ENCODE data around the gene CDH8. TPM values are rescaled to one million over a fixed set of nuclear protein-coding genes. Genes with fewer than 3 reads are reported as not detected.

CDH8 gene
- total and polyA plus RNA-seq, 2 donors (not counting 1 experiment from before 2014, with no cell fraction given), result not detected

DNA sequence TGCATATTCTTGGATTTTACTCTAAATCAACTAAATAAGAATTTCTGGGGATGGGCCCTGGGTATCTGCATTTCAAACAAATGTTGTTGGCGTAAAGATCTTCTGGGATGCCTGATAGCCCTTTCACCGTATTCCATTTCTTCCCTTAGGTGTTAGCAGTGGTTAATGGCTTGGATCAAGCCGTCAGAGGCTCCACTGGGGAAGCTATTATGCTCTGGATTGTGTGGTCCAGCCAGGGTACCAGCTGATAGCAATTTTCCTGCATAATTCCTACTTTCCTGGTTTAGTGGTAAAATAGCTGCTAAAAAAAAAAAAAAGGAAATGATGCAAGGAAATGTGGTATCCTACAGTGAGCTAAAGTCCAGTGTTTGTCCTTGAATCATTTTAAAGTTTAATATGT is 365.1 kb downstream of the CDH8 start:
- H3K4me1 Mint-ChIP-seq, result no peaks in the 10 kb centered on the region
- peaks cover 2% of the 10 kb centered on the region for H3K9me3 Mint-ChIP-seq (ENCODE audit: insufficient read depth)
- H3K27me3 ChIP-seq (replicated peaks in 1 of 4; ENCODE audit: control extremely low read depth in 1 of 4, control insufficient read depth in 3 of 4, insufficient read depth in 4 of 4, low read length in 3 of 4), result no peaks in the 10 kb centered on the region
- intact Hi-C loops (cut with micrococcal nuclease), result no loop called here
- H3K9me3 ChIP-seq (ENCODE audit: control extremely low read depth in 1 of 3, control insufficient read depth in 2 of 3, insufficient read depth in 1 of 3, low read length in 2 of 3), result no peaks in the 10 kb centered on the region
- ChIA-PET POLR2A (no interaction called here), CTCF (no interaction called here)
- no peak for DNase-seq
- TF ChIP-seq, protein P1, sequence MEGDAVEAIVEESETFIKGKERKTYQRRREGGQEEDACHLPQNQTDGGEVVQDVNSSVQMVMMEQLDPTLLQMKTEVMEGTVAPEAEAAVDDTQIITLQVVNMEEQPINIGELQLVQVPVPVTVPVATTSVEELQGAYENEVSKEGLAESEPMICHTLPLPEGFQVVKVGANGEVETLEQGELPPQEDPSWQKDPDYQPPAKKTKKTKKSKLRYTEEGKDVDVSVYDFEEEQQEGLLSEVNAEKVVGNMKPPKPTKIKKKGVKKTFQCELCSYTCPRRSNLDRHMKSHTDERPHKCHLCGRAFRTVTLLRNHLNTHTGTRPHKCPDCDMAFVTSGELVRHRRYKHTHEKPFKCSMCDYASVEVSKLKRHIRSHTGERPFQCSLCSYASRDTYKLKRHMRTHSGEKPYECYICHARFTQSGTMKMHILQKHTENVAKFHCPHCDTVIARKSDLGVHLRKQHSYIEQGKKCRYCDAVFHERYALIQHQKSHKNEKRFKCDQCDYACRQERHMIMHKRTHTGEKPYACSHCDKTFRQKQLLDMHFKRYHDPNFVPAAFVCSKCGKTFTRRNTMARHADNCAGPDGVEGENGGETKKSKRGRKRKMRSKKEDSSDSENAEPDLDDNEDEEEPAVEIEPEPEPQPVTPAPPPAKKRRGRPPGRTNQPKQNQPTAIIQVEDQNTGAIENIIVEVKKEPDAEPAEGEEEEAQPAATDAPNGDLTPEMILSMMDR (IDR thresholded peaks at IDR 0.05), result no peak
- TF ChIP-seq EZH2 (IDR thresholded peaks at IDR 0.05; ENCODE audit: borderline replicate concordance, insufficient read depth, low read depth, low read length, poor library complexity, severe bottlenecking), result no peak
- H3K4me2 ChIP-seq (replicated peaks; ENCODE audit: low read depth, low read length, poor library complexity, severe bottlenecking), result no peak overlapping the region
- H3K27me3 Mint-ChIP-seq, result no peaks in the 10 kb centered on the region
- H4K20me1 ChIP-seq (ENCODE audit: control insufficient read depth, insufficient read depth, low read length, poor library complexity, severe bottlenecking), result no peaks in the 10 kb centered on the region
- ATAC-seq (ENCODE audit: low read depth), result no peak
- WGBS (ENCODE audit: insufficient coverage), result 100% methylated on average over 2 of the region's 3 CpGs
- H3K4me3 ChIP-seq (ENCODE audit: control extremely low read depth in 1 of 5, extremely low read depth in 1 of 5, insufficient read depth in 1 of 5, low read depth in 2 of 5, low read length in 4 of 5), result no peak overlapping the region
- H3K27ac ChIP-seq (ENCODE audit: low read length in 2 of 2), result no peak overlapping the region
- H3K36me3 ChIP-seq (replicated peaks in 1 of 2; ENCODE audit: control extremely low read depth in 1 of 2, control insufficient read depth in 1 of 2, extremely low read depth in 1 of 2, insufficient read depth in 2 of 2, low read length in 1 of 2), result no peaks in the 10 kb centered on the region
- no peak overlapping the region for H3K4me3 Mint-ChIP-seq
- no peak overlapping the region for H3K27ac Mint-ChIP-seq
- H3K9ac ChIP-seq (ENCODE audit: low read length), result no peak overlapping the region
- no peak overlapping the region for H2AFZ ChIP-seq (ENCODE audit: insufficient read depth, low read depth, low read length, poor library complexity, severe bottlenecking)
- no peaks in the 10 kb centered on the region for H3K79me2 ChIP-seq (ENCODE audit: control insufficient read depth, insufficient read depth, low read length)
- no peaks in the 10 kb centered on the region for H3K4me1 ChIP-seq (ENCODE audit: control insufficient read depth in 2 of 2, insufficient read depth in 2 of 2, low read length in 2 of 2)

- ATAC-seq (ENCODE audit: low read depth) (no peak), DNase-seq (no peak)
- no peaks in the 10 kb centered on the region for H3K36me3 ChIP-seq (replicated peaks in 1 of 2; ENCODE audit: control extremely low read depth in 1 of 2, control insufficient read depth in 1 of 2, extremely low read depth in 1 of 2, insufficient read depth in 2 of 2, low read length in 1 of 2)
- ChIA-PET CTCF (no interaction called here), POLR2A (no interaction called here)
- no peaks in the 10 kb centered on the region for H3K79me2 ChIP-seq (ENCODE audit: control insufficient read depth, insufficient read depth, low read length)
- Mint-ChIP-seq H3K4me3 (no peak overlapping the region), H3K9me3 (ENCODE audit: insufficient read depth) (no peaks in the 10 kb centered on the region), H3K27me3 (no peaks in the 10 kb centered on the region), H3K27ac (no peak overlapping the region), H3K4me1 (no peaks in the 10 kb centered on the region)
- no CpG with 5 or more reads among the region's 1 CpG for WGBS (ENCODE audit: insufficient coverage)
- intact Hi-C loops (cut with micrococcal nuclease), result no loop called here
- no peak overlapping the region for H3K9ac ChIP-seq (ENCODE audit: low read length)
- no peaks in the 10 kb centered on the region for H3K4me1 ChIP-seq (ENCODE audit: control insufficient read depth in 2 of 2, insufficient read depth in 2 of 2, low read length in 2 of 2)
- no peaks in the 10 kb centered on the region for H4K20me1 ChIP-seq (ENCODE audit: control insufficient read depth, insufficient read depth, low read length, poor library complexity, severe bottlenecking)
- TF ChIP-seq, protein P1 (IDR thresholded peaks at IDR 0.05), result no peak
- TF ChIP-seq EZH2 (IDR thresholded peaks at IDR 0.05; ENCODE audit: borderline replicate concordance, insufficient read depth, low read depth, low read length, poor library complexity, severe bottlenecking), result no peak
- no peak overlapping the region for H2AFZ ChIP-seq (ENCODE audit: insufficient read depth, low read depth, low read length, poor library complexity, severe bottlenecking)
- H3K27ac ChIP-seq (ENCODE audit: low read length in 2 of 2), result no peak overlapping the region
- no peak overlapping the region for H3K4me3 ChIP-seq (ENCODE audit: control extremely low read depth in 1 of 5, extremely low read depth in 1 of 5, insufficient read depth in 1 of 5, low read depth in 2 of 5, low read length in 4 of 5)
- H3K27me3 ChIP-seq (replicated peaks in 1 of 4; ENCODE audit: control extremely low read depth in 1 of 4, control insufficient read depth in 3 of 4, insufficient read depth in 4 of 4, low read length in 3 of 4), result no peaks in the 10 kb centered on the region
- no peaks in the 10 kb centered on the region for H3K9me3 ChIP-seq (ENCODE audit: control extremely low read depth in 1 of 3, control insufficient read depth in 2 of 3, insufficient read depth in 1 of 3, low read length in 2 of 3)
- no peak overlapping the region for H3K4me2 ChIP-seq (replicated peaks; ENCODE audit: low read depth, low read length, poor library complexity, severe bottlenecking)
These were observed 370.7 kb downstream of the CDH8 start for GRCh38 chr16:61665512-61665911.
